CD4-positive, alpha-beta memory T cell (primary cell): ENCODE measurements around the gene FNDC8. TPM values are rescaled to one million over a fixed set of nuclear protein-coding genes. Genes with fewer than 3 reads are reported as not detected.
"Not testable (repeated sequence)": the region's sequence is repeated elsewhere in the genome, so short reads cannot be mapped to it uniquely, and the experiment has no call there.

Experiments
- CTCF ChIA-PET: fragments of 350-600 bp; sonication (Branson Sonifier 250); formaldehyde crosslinking; loops from one replicate; lab custom pipeline; 2021; ENCODE audit warnings: inconsistent platforms; ENCODE audit not compliant: partially characterized antibody; lab: Charles Lee
- POLR2A ChIA-PET: fragments of 350-600 bp; sonication (Branson Sonifier 250); formaldehyde crosslinking; loops from one replicate; lab custom pipeline; 2021; ENCODE audit not compliant: partially characterized antibody; lab: Charles Lee
- DNase-seq, 5 donors: peaks; one replicate each; pipeline versions ENCODE4 v3.0.0 to v3.0.0-alpha.2; 2020 to 2022; ENCODE audit warnings: mixed read lengths in 1 of 5
- H3K27ac ChIP-seq: one replicate; pipeline ENCODE4 v1.7.0; 2013; ENCODE audit warnings: low read depth, low read length
- H3K27me3 ChIP-seq: 2 replicates; pipeline ENCODE4 v1.7.0; 2013; ENCODE audit warnings: mild to moderate bottlenecking, low read length, moderate library complexity; ENCODE audit not compliant: insufficient read depth
- H3K36me3 ChIP-seq: 2 replicates; pipeline ENCODE4 v1.7.0; 2013; ENCODE audit warnings: mild to moderate bottlenecking, low read length, moderate library complexity; ENCODE audit not compliant: insufficient read depth
- H3K4me1 ChIP-seq: 2 replicates; pipeline ENCODE4 v1.7.0; 2013; ENCODE audit warnings: mild to moderate bottlenecking, low read length, moderate library complexity; ENCODE audit not compliant: insufficient read depth
- H3K4me3 ChIP-seq, 2 donors: one replicate each; pipeline ENCODE4 v1.7.0; 2013; ENCODE audit warnings: low read length in 2 of 2, mild to moderate bottlenecking in 1 of 2
- H3K9me3 ChIP-seq, 2 donors: one replicate each; pipeline ENCODE4 v1.7.0; 2013; ENCODE audit warnings: low read length in 2 of 2, control low read depth in 1 of 2; ENCODE audit not compliant: control insufficient read depth in 1 of 2
- H3K27ac Mint-ChIP-seq, 7 donors: one replicate each; pipeline ENCODE4 v1.8.0; 2020 to 2021; ENCODE audit warnings: mixed read lengths in 7 of 7, mild to moderate bottlenecking in 6 of 7, inconsistent platforms in 3 of 7, moderate library complexity in 3 of 7
- H3K27me3 Mint-ChIP-seq, 2 donors: one replicate each; pipeline ENCODE4 v1.8.0; 2020 to 2021; ENCODE audit warnings: mixed read lengths in 2 of 2
- H3K36me3 Mint-ChIP-seq, 2 donors: one replicate each; pipeline ENCODE4 v1.8.0; 2020 to 2021; ENCODE audit warnings: mixed read lengths in 2 of 2, inconsistent platforms in 1 of 2, mild to moderate bottlenecking in 1 of 2
- H3K4me1 Mint-ChIP-seq, 4 donors: one replicate each; pipeline ENCODE4 v1.8.0; 2020 to 2021; ENCODE audit warnings: mixed read lengths in 4 of 4, mild to moderate bottlenecking in 1 of 4
- H3K4me3 Mint-ChIP-seq, 8 donors: one replicate each; pipeline ENCODE4 v1.8.0; 2020 to 2021; ENCODE audit warnings: mixed read lengths in 8 of 8, mild to moderate bottlenecking in 7 of 8, moderate library complexity in 6 of 8, inconsistent platforms in 3 of 8
- H3K9me3 Mint-ChIP-seq, 8 donors: one replicate each; pipeline ENCODE4 v1.8.0; 2020 to 2021; ENCODE audit warnings: mixed read lengths in 8 of 8, mild to moderate bottlenecking in 5 of 8, inconsistent platforms in 3 of 8, moderate library complexity in 1 of 8
- intact Hi-C: fragments of 100-400 bp; cut with micrococcal nuclease; formaldehyde crosslinking; loops from one replicate; pipeline ENCODE4 v1.15.1; 2023
- polyA plus RNA-seq, 2 donors: library from polyadenylated mRNA; unstranded; fragments of 300-500 nt; fragmentation: Illumina TruSeq; gene quantifications; one replicate each; pipeline ENCODE4 v1.2.3, GENCODE V29; 2021
- total RNA-seq, 2 experiments: library from RNA; stranded (reverse); gene quantifications; one replicate each; pipeline ENCODE4 v1.2.3, GENCODE V29; 2021

The FNDC8 gene
- total and polyA plus RNA-seq, 4 experiments from 2014 or later, result not detected

GRCh38 chr17:35101036-35101435, 20.4 kb upstream of the FNDC8 start:
- Mint-ChIP-seq H3K4me1 (peaks cover 4 to 8% (median 6%) of the 10 kb centered on the region in 4 donors), H3K4me3 (no peak overlapping the region), H3K9me3 (no peaks in the 10 kb centered on the region), H3K36me3 (peaks cover 28 to 50% of the 10 kb centered on the region in 2 donors), H3K27ac (peak overlapping the region in 1 of 7 donors; percentile 22), H3K27me3 (no peaks in the 10 kb centered on the region)
- Histone ChIP-seq H3K36me3 (peaks cover 18% of the 10 kb centered on the region), H3K27me3 (no peaks in the 10 kb centered on the region), H3K4me3 (no peak overlapping the region), H3K27ac (no peak overlapping the region), H3K4me1 (peaks cover 5% of the 10 kb centered on the region), H3K9me3 (no peaks in the 10 kb centered on the region)
- POLR2A ChIA-PET, result no interaction called here
- CTCF ChIA-PET, result interaction anchor here (1.2 to 2.5 kb wide), 2 partner anchors 18 to 639 kb away, joined by 3 to 12 read pairs; partner anchors contain the start of gene RAD51D
- intact Hi-C loops, result no loop called here
- no peak for DNase-seq

- H3K27me3 ChIP-seq, result no peaks in the 10 kb centered on the region
- Mint-ChIP-seq H3K27me3 (no peaks in the 10 kb centered on the region), H3K27ac (no peak overlapping the region), H3K9me3 (peaks cover 0 to 3% (median 0%) of the 10 kb centered on the region in 8 donors), H3K36me3 (peaks cover 35 to 57% of the 10 kb centered on the region in 2 donors), H3K4me1 (peaks cover 0 to 6% (median 2%) of the 10 kb centered on the region in 4 donors), H3K4me3 (no peak overlapping the region)
- no peaks in the 10 kb centered on the region for H3K4me1 ChIP-seq
- peaks cover 25% of the 10 kb centered on the region for H3K36me3 ChIP-seq
- H3K9me3 ChIP-seq, result no peaks in the 10 kb centered on the region
- intact Hi-C loops, result no loop called here
- CTCF ChIA-PET, result interaction anchor here (0.6 to 2.5 kb wide), 2 partner anchors 17 to 844 kb away, joined by 3 to 12 read pairs; partner anchors contain the start of gene RAD51D
- H3K4me3 ChIP-seq, result no peak overlapping the region
- DNase-seq, result no peak
- no peak overlapping the region for H3K27ac ChIP-seq
- POLR2A ChIA-PET, result no interaction called here
These were observed 19.7 kb upstream of the FNDC8 start for GRCh38 chr17:35101725-35102124.

- no peaks in the 10 kb centered on the region for H3K27me3 ChIP-seq
- H3K27ac Mint-ChIP-seq, result no peak overlapping the region
- peaks cover 0 to 5% (median 4%) of the 10 kb centered on the region in 4 donors for H3K4me1 Mint-ChIP-seq
- ChIA-PET POLR2A (interaction anchor here (0.9 kb wide), 1 partner anchor 9 kb away, joined by 3 read pairs; no protein-coding TSS in a partner anchor), CTCF (interaction anchor here (1.3 to 2.5 kb wide), 2 partner anchors 10 to 16 kb away, joined by 3 to 12 read pairs; partner anchors contain the start of gene RAD51D)
- no peak overlapping the region for H3K4me3 ChIP-seq
- H3K27me3 Mint-ChIP-seq, result no peaks in the 10 kb centered on the region
- DNase-seq, result no peak
- no peak overlapping the region for H3K27ac ChIP-seq
- H3K9me3 ChIP-seq, result no peaks in the 10 kb centered on the region
- H3K4me3 Mint-ChIP-seq, result no peak overlapping the region
- intact Hi-C loops, result no loop called here
- peaks cover 35 to 62% of the 10 kb centered on the region in 2 donors for H3K36me3 Mint-ChIP-seq
- no peaks in the 10 kb centered on the region for H3K4me1 ChIP-seq
- peaks cover 0 to 3% (median 0%) of the 10 kb centered on the region in 8 donors for H3K9me3 Mint-ChIP-seq
- H3K36me3 ChIP-seq, result peaks cover 30% of the 10 kb centered on the region
These were observed 18.1 kb upstream of the FNDC8 start for GRCh38 chr17:35103271-35103670.

- peaks cover 2 to 5% (median 5%) of the 10 kb centered on the region in 4 donors for H3K4me1 Mint-ChIP-seq
- peak overlapping the region in 1 of 7 donors; percentile 27 for H3K27ac Mint-ChIP-seq
- ChIA-PET CTCF (interaction anchor here (1.1 kb wide), 2 partner anchors 14 to 15 kb away, joined by 4 to 6 read pairs; no protein-coding TSS in a partner anchor), POLR2A (interaction anchor here (1.3 kb wide), 1 partner anchor 15 kb away, joined by 3 read pairs; no protein-coding TSS in a partner anchor)
- no peak overlapping the region for H3K4me3 Mint-ChIP-seq
- no peaks in the 10 kb centered on the region for H3K27me3 ChIP-seq
- no peaks in the 10 kb centered on the region for H3K9me3 ChIP-seq
- peaks cover 30% of the 10 kb centered on the region for H3K36me3 ChIP-seq
- H3K4me1 ChIP-seq, result no peaks in the 10 kb centered on the region
- DNase-seq, result no peak
- intact Hi-C loops, result no loop called here
- H3K4me3 ChIP-seq, result no peak overlapping the region
- H3K27me3 Mint-ChIP-seq, result no peaks in the 10 kb centered on the region
- H3K36me3 Mint-ChIP-seq, result peaks cover 30 to 52% of the 10 kb centered on the region in 2 donors
- no peak overlapping the region for H3K27ac ChIP-seq
- peaks cover 0 to 3% (median 0%) of the 10 kb centered on the region in 8 donors for H3K9me3 Mint-ChIP-seq
These were observed 16.5 kb upstream of the FNDC8 start for GRCh38 chr17:35104844-35105450.

- H3K27me3 ChIP-seq, H3K27me3 Mint-ChIP-seq, DNase-seq, H3K4me1 ChIP-seq, H3K9me3 ChIP-seq, H3K4me3 ChIP-seq, H3K4me3 Mint-ChIP-seq, intact Hi-C loops, H3K9me3 Mint-ChIP-seq, POLR2A ChIA-PET, H3K27ac ChIP-seq, H3K27ac Mint-ChIP-seq: not testable (repeated sequence)
- peaks cover 26 to 27% of the 10 kb centered on the region in 2 donors for H3K36me3 Mint-ChIP-seq
- H3K36me3 ChIP-seq, result peaks cover 15% of the 10 kb centered on the region
- CTCF ChIA-PET, result interaction anchor here (0.7 kb wide), 1 partner anchor 9 kb away, joined by 3 read pairs; no protein-coding TSS in a partner anchor
- peaks cover 6 to 16% (median 14%) of the 10 kb centered on the region in 4 donors for H3K4me1 Mint-ChIP-seq
These were observed 10.6 kb upstream of the FNDC8 start for GRCh38 chr17:35110791-35111190.

GRCh38 chr17:35116845-35117244, 4.6 kb upstream of the FNDC8 start:
- no peaks in the 10 kb centered on the region for H3K9me3 ChIP-seq
- intact Hi-C loops, result loop anchor here (5.0 kb wide), 1 partner anchor 275 kb away; no protein-coding TSS in a partner anchor
- Mint-ChIP-seq H3K9me3 (no peaks in the 10 kb centered on the region), H3K27me3 (no peaks in the 10 kb centered on the region), H3K27ac (peak overlapping the region in 2 of 7 donors; percentile 35 to 85), H3K4me3 (peak overlapping the region in 3 of 8 donors; percentile 18 to 55 (median 36)), H3K36me3 (peaks cover 18 to 21% of the 10 kb centered on the region in 2 donors), H3K4me1 (peaks cover 24 to 49% (median 35%) of the 10 kb centered on the region in 4 donors)
- H3K27ac ChIP-seq, result no peak overlapping the region
- peaks cover 24% of the 10 kb centered on the region for H3K4me1 ChIP-seq
- DNase-seq, result no peak
- no peaks in the 10 kb centered on the region for H3K27me3 ChIP-seq
- no peaks in the 10 kb centered on the region for H3K36me3 ChIP-seq
- CTCF ChIA-PET, result interaction anchor here (2.7 kb wide), 1 partner anchor 126 kb away, joined by 16 read pairs; no protein-coding TSS in a partner anchor
- POLR2A ChIA-PET, result no interaction called here
- no peak overlapping the region for H3K4me3 ChIP-seq

GRCh38 chr17:35117984-35118383, 3.4 kb upstream of the FNDC8 start:
- Mint-ChIP-seq H3K9me3 (no peaks in the 10 kb centered on the region), H3K27me3 (peaks cover 0 to 1% of the 10 kb centered on the region in 2 donors), H3K4me1 (peaks cover 24 to 45% (median 33%) of the 10 kb centered on the region in 4 donors), H3K27ac (peak overlapping the region; percentile 53 to 90 (median 74)), H3K4me3 (peak overlapping the region; percentile 69 to 96 (median 80)), H3K36me3 (peaks cover 15 to 21% of the 10 kb centered on the region in 2 donors)
- DNase-seq, result peak in 4 of 5 donors; percentile 28 to 32 (median 30)
- Histone ChIP-seq H3K27ac (no peak overlapping the region), H3K4me3 (no peak overlapping the region), H3K4me1 (peaks cover 24% of the 10 kb centered on the region), H3K27me3 (no peaks in the 10 kb centered on the region), H3K9me3 (no peaks in the 10 kb centered on the region), H3K36me3 (no peaks in the 10 kb centered on the region)
- ChIA-PET CTCF (interaction anchor here (1.3 to 4.3 kb wide), 10 partner anchors 12 to 698 kb away, joined by 3 to 96 read pairs (median 21); partner anchors contain the start of gene RFFL), POLR2A (interaction anchor here (1.0 to 2.7 kb wide), 5 partner anchors 12 to 481 kb away, joined by 3 to 21 read pairs (median 6); partner anchors contain the start of gene RFFL)
- intact Hi-C loops, result loop anchor here (5.0 kb wide), 1 partner anchor 276 kb away; no protein-coding TSS in a partner anchor
